Activated naive CD4-positive, alpha-beta T cell treated with anti-CD3 and anti-CD28 coated beads, Interleukin-2, amount 10 ng/mL, durations not matched to agents 7 days and 5 days (primary cell): Measurements from ENCODE around the gene NEK5.

Experiments
- CTCF ChIA-PET: fragments of 350-600 bp; sonication (Branson Sonifier 250); formaldehyde crosslinking; loops from one replicate; lab custom pipeline; 2021; ENCODE audit warnings: antibody characterized with exemption; lab: Charles Lee
- DNase-seq: peaks from one replicate; pipeline ENCODE4 v3.0.0-alpha.2; 2020
- H3K27ac Mint-ChIP-seq: one replicate; pipeline ENCODE4 v1.8.0; 2021; ENCODE audit warnings: mild to moderate bottlenecking, moderate library complexity, mixed read lengths
- H3K27me3 Mint-ChIP-seq: one replicate; pipeline ENCODE4 v1.8.0; 2021; ENCODE audit warnings: mild to moderate bottlenecking, mixed read lengths
- H3K36me3 Mint-ChIP-seq: one replicate; pipeline ENCODE4 v1.8.0; 2021; ENCODE audit warnings: mixed read lengths
- H3K4me1 Mint-ChIP-seq: one replicate; pipeline ENCODE4 v1.8.0; 2021; ENCODE audit warnings: mixed read lengths
- H3K4me3 Mint-ChIP-seq: one replicate; pipeline ENCODE4 v1.8.0; 2021; ENCODE audit warnings: mild to moderate bottlenecking, moderate library complexity, mixed read lengths
- H3K9me3 Mint-ChIP-seq: one replicate; pipeline ENCODE4 v1.8.0; 2021; ENCODE audit warnings: mixed read lengths

Gene NEK5

GRCh38 chr13:51988988-51989618 is 139.8 kb downstream of the NEK5 start:
- CTCF ChIA-PET: no interaction called here
- DNase-seq: no peak
- Mint-ChIP-seq H3K36me3 (no peaks in the 10 kb centered on the region), H3K27me3 (peaks cover 29% of the 10 kb centered on the region), H3K4me1 (no peaks in the 10 kb centered on the region), H3K27ac (no peak overlapping the region), H3K4me3 (no peak overlapping the region), H3K9me3 (no peaks in the 10 kb centered on the region)
